PC-3 (cell line): ENCODE data around the gene CRISP2. TPM values are rescaled to one million over a fixed set of nuclear protein-coding genes. Genes with fewer than 3 reads are reported as not detected.
"Not testable (repeated sequence)": the region's sequence is repeated elsewhere in the genome, so short reads cannot be mapped to it uniquely, and the experiment has no call there.

Experiments used
- ATAC-seq: fragments of 200-7000 bp; cut with Tn5 transposase; 2 replicates; pipeline ENCODE4 v1.9.1; 2020; ENCODE audit warnings: mild to moderate bottlenecking, moderate library complexity
- BruUV-seq: library from RNA; stranded (reverse); fragments of 400-500 nt; replicated peaks from 2 replicates; lab custom pipeline; 2021; lab: Mats Ljungman, UMichigan
- CTCF ChIA-PET: fragments of 300-600 bp; sonication (Branson Sonifier 250); formaldehyde crosslinking; loops from one replicate; lab custom pipeline; 2022; ENCODE audit warnings: antibody characterized with exemption; lab: Charles Lee
- POLR2A ChIA-PET: fragments of 300-600 bp; sonication (Branson Sonifier 250); formaldehyde crosslinking; loops from one replicate; lab custom pipeline; 2022; ENCODE audit warnings: antibody characterized with exemption; ENCODE audit not compliant: unreplicated experiment; lab: Charles Lee
- DNase-seq: peaks from one replicate; pipeline ENCODE4 v3.0.0-alpha.2; 2015
- H2AFZ ChIP-seq: fragments of 300-600 bp; sonication (generic); 2 replicates; pipeline ENCODE4 v1.6.0; 2016; ENCODE audit warnings: antibody characterized with exemption, low read length
- H3F3A ChIP-seq: fragments of 300-600 bp; sonication (generic); one replicate; pipeline ENCODE4 v1.6.0; 2017; ENCODE audit warnings: antibody characterized with exemption, low read length, control low read depth, mild to moderate bottlenecking; ENCODE audit not compliant: unreplicated experiment
- H3K27ac ChIP-seq: fragments of 300-600 bp; sonication (generic); 2 replicates; pipeline ENCODE4 v1.5.1; 2016; ENCODE audit warnings: mild to moderate bottlenecking, low read length
- H3K27me3 ChIP-seq: fragments of 300-600 bp; sonication (generic); 2 replicates; pipeline ENCODE4 v1.6.1; 2016; ENCODE audit warnings: low read length, mixed read lengths
- H3K36me3 ChIP-seq: fragments of 300-600 bp; sonication (generic); 2 replicates; pipeline ENCODE4 v1.6.1; 2016; ENCODE audit warnings: low read depth, mixed run types, low read length, mixed read lengths
- H3K4me1 ChIP-seq: fragments of 300-600 bp; sonication (generic); 2 replicates; pipeline ENCODE4 v1.5.1; 2016; ENCODE audit warnings: low read length; ENCODE audit not compliant: insufficient read depth
- H3K4me2 ChIP-seq: fragments of 300-600 bp; sonication (generic); 2 replicates; pipeline ENCODE4 v1.6.0; 2016; ENCODE audit warnings: low read length
- H3K4me3 ChIP-seq: fragments of 300-600 bp; sonication (generic); 2 replicates; pipeline ENCODE4 v1.5.1; 2016; ENCODE audit warnings: mild to moderate bottlenecking, low read length, mixed read lengths
- H3K79me2 ChIP-seq: fragments of 300-600 bp; sonication (generic); 2 replicates; pipeline ENCODE4 v1.6.1; 2017; ENCODE audit warnings: low read length, mixed read lengths
- H3K9ac ChIP-seq: fragments of 300-600 bp; sonication (generic); 2 replicates; pipeline ENCODE4 v1.6.0; 2016; ENCODE audit warnings: mild to moderate bottlenecking, low read length
- H3K9me2 ChIP-seq: fragments of 300-600 bp; sonication (generic); replicated peaks from 2 replicates; pipeline ENCODE4 v1.6.1; 2016; ENCODE audit warnings: mixed run types, low read length, mixed read lengths
- H3K9me3 ChIP-seq: fragments of 300-600 bp; sonication (generic); 2 replicates; pipeline ENCODE4 v1.6.1; 2016; ENCODE audit warnings: low read length, mixed read lengths
- H4K20me1 ChIP-seq: fragments of 300-600 bp; sonication (generic); 2 replicates; pipeline ENCODE4 v1.6.1; 2016; ENCODE audit warnings: low read length, mixed read lengths
- CTCF ChIP-seq: fragments of 300-600 bp; sonication (generic); conservative IDR thresholded peaks from 2 replicates; pipeline ENCODE4 v1.5.1; 2017; ENCODE audit warnings: antibody characterized with exemption, low read depth, mild to moderate bottlenecking, low read length
- EZH2 ChIP-seq: fragments of 300-600 bp; sonication (generic); IDR thresholded peaks from one replicate; pipeline ENCODE4 v1.6.1; 2017; ENCODE audit warnings: antibody characterized with exemption, mild to moderate bottlenecking, low read length; ENCODE audit not compliant: unreplicated experiment
- EZH2phosphoT487 ChIP-seq: fragments of 300-600 bp; sonication (generic); IDR thresholded peaks from 2 replicates; pipeline ENCODE4 v1.6.1; 2018; ENCODE audit warnings: mild to moderate bottlenecking, antibody characterized with exemption, low read length, borderline replicate concordance
- intact Hi-C: fragments of 100-400 bp; cut with micrococcal nuclease; formaldehyde crosslinking; loops from 2 replicates; pipeline ENCODE4 v1.9.0; 2023
- total RNA-seq: library from RNA; depleted of rRNA; stranded (reverse); fragments of >200 nt; gene quantifications from 2 replicates; pipeline ENCODE4 v1.2.3, GENCODE V29; 2014

CRISP2 gene
- total RNA-seq, 1 experiment from 2014 or later = not detected

DNA sequence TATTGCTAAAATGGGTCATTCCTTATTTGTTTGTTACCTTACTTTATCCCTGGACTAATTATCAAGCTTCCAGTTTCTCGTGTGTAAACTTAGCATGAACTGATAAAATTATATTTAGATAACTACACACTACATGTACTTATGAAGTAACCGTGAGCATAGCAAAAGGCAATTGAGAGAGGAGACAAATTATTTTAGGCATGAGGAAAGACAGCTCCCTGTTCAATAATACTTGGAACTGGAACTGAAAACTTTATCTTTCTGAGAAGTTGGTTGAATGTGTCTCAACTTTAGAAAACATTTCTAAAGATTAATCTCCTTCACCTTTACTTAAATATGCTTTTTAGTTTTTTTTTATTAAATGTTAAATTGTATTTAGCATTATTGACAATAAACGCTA lies 19.4 kb upstream of the CRISP2 start:
- no peak overlapping the region for H3K9ac ChIP-seq
- no TSS peak for BruUV-seq
- POLR2A ChIA-PET = no interaction called here

DNA sequence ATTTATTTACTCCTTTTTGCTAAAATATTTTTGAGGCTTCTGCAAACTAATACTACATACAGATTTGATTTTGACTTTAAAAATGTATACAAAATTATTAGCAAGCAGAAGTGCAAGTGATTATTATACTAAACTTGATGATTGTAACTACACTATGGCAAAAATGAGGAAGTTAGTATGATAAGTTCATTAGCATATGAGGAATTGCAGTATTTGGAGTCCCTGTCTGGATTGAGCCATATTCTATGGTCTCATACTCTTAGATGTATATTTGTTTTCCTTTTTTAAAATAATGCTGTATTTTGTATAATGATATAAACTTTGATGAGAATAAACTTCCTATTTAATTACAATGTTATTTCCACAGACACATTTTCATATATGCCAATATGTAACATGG lies 16.9 kb upstream of the CRISP2 start:
- no peaks in the 10 kb centered on the region for H3K4me1 ChIP-seq
- intact Hi-C loops = no loop called here
- H3F3A ChIP-seq = no peaks in the 10 kb centered on the region
- H3K27me3 ChIP-seq = no peaks in the 10 kb centered on the region
- no peak overlapping the region for H3K4me3 ChIP-seq
- no peaks in the 10 kb centered on the region for H3K9me2 ChIP-seq
- H3K27ac ChIP-seq = no peak overlapping the region
- DNase-seq (no peak), ATAC-seq (no peak)
- H4K20me1 ChIP-seq = no peaks in the 10 kb centered on the region
- POLR2A ChIA-PET = no interaction called here
- H3K4me2 ChIP-seq = no peak overlapping the region
- no peaks in the 10 kb centered on the region for H3K36me3 ChIP-seq
- no peaks in the 10 kb centered on the region for H3K79me2 ChIP-seq
- no peaks in the 10 kb centered on the region for H3K9me3 ChIP-seq
- CTCF ChIA-PET = no interaction called here
- TF ChIP-seq EZH2phosphoT487 (no peak), EZH2 (no peak), CTCF (no peak)
- no peak overlapping the region for H2AFZ ChIP-seq
- BruUV-seq = no TSS peak
- no peak overlapping the region for H3K9ac ChIP-seq

More for the DNA sequence above, 19.4 kb upstream of the CRISP2 start:
- Histone ChIP-seq H3K79me2 (no peaks in the 10 kb centered on the region), H3K36me3 (no peaks in the 10 kb centered on the region), H3K9me2 (no peaks in the 10 kb centered on the region), H4K20me1 (no peaks in the 10 kb centered on the region), H3K27me3 (no peaks in the 10 kb centered on the region), H3K4me1 (no peaks in the 10 kb centered on the region), H2AFZ (no peak overlapping the region), H3K9me3 (no peaks in the 10 kb centered on the region), H3F3A (no peaks in the 10 kb centered on the region), H3K27ac (no peak overlapping the region), H3K4me3 (no peak overlapping the region), H3K4me2 (no peak overlapping the region)
- TF ChIP-seq EZH2 (no peak), EZH2phosphoT487 (no peak), CTCF (no peak)
- CTCF ChIA-PET = no interaction called here
- intact Hi-C loops = no loop called here
- no peak for ATAC-seq
- no peak for DNase-seq

DNA sequence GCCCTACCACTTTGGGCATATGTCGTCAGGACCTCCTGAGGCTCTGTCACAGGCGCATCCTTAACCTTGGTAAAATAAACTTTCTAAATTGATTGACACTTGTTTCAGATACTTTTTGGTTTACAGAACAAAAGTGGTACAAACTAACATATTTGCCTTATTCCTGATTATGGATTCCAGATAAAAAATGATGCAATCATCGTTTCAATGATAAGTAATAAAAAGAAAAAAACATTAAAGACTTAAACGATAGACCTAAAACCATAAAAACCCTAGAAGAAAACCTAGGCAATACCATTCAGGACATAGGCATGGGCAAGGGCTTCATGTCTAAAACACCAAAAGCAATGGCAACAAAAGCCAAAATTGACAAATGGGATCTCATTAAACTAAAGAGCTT lies 10.6 kb upstream of the CRISP2 start:
- DNase-seq, H3F3A ChIP-seq, H3K4me1 ChIP-seq, ATAC-seq, H4K20me1 ChIP-seq, H3K9me3 ChIP-seq, H3K4me2 ChIP-seq, H3K27ac ChIP-seq, BruUV-seq, intact Hi-C loops, POLR2A ChIA-PET, H3K79me2 ChIP-seq, H3K4me3 ChIP-seq, H3K27me3 ChIP-seq, H3K9ac ChIP-seq, H3K9me2 ChIP-seq, H3K36me3 ChIP-seq, CTCF ChIA-PET, H2AFZ ChIP-seq: not testable (repeated sequence)
